ENCODE data around the gene GLT1D1. TPM values are rescaled to one million over a fixed set of nuclear protein-coding genes. Genes with fewer than 3 reads are reported as not detected.

Gene GLT1D1
- total and polyA plus RNA-seq, 2 of the 8 experiments (the other 6 are each of a cell fraction or from before 2014, with no cell fraction given): 1.5 to 3.6 TPM

DNA sequence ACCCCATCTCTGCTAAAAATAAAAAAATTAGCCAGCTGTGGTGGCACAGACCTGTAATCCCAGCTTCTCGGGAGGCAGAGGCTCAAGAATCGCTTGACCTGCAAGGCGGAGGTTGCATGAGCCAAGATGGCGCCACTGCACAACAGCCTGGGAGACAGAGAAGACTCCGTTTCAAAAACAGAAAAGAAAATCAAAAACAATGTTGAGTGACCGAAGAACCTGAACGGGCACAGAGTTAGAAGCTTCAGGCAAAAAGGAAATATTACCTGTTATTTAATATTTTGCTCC lies 3.5 kb downstream of the GLT1D1 start (continued):
- TF ChIP-seq, protein P1, sequence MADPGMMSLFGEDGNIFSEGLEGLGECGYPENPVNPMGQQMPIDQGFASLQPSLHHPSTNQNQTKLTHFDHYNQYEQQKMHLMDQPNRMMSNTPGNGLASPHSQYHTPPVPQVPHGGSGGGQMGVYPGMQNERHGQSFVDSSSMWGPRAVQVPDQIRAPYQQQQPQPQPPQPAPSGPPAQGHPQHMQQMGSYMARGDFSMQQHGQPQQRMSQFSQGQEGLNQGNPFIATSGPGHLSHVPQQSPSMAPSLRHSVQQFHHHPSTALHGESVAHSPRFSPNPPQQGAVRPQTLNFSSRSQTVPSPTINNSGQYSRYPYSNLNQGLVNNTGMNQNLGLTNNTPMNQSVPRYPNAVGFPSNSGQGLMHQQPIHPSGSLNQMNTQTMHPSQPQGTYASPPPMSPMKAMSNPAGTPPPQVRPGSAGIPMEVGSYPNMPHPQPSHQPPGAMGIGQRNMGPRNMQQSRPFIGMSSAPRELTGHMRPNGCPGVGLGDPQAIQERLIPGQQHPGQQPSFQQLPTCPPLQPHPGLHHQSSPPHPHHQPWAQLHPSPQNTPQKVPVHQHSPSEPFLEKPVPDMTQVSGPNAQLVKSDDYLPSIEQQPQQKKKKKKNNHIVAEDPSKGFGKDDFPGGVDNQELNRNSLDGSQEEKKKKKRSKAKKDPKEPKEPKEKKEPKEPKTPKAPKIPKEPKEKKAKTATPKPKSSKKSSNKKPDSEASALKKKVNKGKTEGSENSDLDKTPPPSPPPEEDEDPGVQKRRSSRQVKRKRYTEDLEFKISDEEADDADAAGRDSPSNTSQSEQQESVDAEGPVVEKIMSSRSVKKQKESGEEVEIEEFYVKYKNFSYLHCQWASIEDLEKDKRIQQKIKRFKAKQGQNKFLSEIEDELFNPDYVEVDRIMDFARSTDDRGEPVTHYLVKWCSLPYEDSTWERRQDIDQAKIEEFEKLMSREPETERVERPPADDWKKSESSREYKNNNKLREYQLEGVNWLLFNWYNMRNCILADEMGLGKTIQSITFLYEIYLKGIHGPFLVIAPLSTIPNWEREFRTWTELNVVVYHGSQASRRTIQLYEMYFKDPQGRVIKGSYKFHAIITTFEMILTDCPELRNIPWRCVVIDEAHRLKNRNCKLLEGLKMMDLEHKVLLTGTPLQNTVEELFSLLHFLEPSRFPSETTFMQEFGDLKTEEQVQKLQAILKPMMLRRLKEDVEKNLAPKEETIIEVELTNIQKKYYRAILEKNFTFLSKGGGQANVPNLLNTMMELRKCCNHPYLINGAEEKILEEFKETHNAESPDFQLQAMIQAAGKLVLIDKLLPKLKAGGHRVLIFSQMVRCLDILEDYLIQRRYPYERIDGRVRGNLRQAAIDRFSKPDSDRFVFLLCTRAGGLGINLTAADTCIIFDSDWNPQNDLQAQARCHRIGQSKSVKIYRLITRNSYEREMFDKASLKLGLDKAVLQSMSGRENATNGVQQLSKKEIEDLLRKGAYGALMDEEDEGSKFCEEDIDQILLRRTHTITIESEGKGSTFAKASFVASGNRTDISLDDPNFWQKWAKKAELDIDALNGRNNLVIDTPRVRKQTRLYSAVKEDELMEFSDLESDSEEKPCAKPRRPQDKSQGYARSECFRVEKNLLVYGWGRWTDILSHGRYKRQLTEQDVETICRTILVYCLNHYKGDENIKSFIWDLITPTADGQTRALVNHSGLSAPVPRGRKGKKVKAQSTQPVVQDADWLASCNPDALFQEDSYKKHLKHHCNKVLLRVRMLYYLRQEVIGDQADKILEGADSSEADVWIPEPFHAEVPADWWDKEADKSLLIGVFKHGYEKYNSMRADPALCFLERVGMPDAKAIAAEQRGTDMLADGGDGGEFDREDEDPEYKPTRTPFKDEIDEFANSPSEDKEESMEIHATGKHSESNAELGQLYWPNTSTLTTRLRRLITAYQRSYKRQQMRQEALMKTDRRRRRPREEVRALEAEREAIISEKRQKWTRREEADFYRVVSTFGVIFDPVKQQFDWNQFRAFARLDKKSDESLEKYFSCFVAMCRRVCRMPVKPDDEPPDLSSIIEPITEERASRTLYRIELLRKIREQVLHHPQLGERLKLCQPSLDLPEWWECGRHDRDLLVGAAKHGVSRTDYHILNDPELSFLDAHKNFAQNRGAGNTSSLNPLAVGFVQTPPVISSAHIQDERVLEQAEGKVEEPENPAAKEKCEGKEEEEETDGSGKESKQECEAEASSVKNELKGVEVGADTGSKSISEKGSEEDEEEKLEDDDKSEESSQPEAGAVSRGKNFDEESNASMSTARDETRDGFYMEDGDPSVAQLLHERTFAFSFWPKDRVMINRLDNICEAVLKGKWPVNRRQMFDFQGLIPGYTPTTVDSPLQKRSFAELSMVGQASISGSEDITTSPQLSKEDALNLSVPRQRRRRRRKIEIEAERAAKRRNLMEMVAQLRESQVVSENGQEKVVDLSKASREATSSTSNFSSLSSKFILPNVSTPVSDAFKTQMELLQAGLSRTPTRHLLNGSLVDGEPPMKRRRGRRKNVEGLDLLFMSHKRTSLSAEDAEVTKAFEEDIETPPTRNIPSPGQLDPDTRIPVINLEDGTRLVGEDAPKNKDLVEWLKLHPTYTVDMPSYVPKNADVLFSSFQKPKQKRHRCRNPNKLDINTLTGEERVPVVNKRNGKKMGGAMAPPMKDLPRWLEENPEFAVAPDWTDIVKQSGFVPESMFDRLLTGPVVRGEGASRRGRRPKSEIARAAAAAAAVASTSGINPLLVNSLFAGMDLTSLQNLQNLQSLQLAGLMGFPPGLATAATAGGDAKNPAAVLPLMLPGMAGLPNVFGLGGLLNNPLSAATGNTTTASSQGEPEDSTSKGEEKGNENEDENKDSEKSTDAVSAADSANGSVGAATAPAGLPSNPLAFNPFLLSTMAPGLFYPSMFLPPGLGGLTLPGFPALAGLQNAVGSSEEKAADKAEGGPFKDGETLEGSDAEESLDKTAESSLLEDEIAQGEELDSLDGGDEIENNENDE (IDR thresholded peaks at IDR 0.05; ENCODE audit: insufficient replicate concordance, low read length): no peak
- TF ChIP-seq BACH1 (IDR thresholded peaks at IDR 0.05; ENCODE audit: low read length) (no peak), POLR2A (IDR thresholded peaks at IDR 0.05; ENCODE audit: control extremely low read depth in 1 of 2, low read depth in 2 of 2, low read length in 2 of 2) (no peak), SP4 (IDR thresholded peaks at IDR 0.05; ENCODE audit: low read length) (no peak), RNF2 (IDR thresholded peaks at IDR 0.05; ENCODE audit: borderline replicate concordance, low read depth, low read length, missing control alignments, poor library complexity, severe bottlenecking) (no peak), ATF2 (IDR thresholded peaks at IDR 0.05; ENCODE audit: low read length) (no peak), JUND (IDR thresholded peaks at IDR 0.05; ENCODE audit: low read length) (no peak), SP1 (IDR thresholded peaks at IDR 0.05; ENCODE audit: low read depth, low read length) (no peak), HDAC2 (IDR thresholded peaks at IDR 0.05; ENCODE audit: borderline replicate concordance in 1 of 2, low read depth in 2 of 2, low read length in 2 of 2) (no peak)

Data from H1 (cell line).